ENCODE data around the gene TRIP13.

TRIP13 gene

DNA sequence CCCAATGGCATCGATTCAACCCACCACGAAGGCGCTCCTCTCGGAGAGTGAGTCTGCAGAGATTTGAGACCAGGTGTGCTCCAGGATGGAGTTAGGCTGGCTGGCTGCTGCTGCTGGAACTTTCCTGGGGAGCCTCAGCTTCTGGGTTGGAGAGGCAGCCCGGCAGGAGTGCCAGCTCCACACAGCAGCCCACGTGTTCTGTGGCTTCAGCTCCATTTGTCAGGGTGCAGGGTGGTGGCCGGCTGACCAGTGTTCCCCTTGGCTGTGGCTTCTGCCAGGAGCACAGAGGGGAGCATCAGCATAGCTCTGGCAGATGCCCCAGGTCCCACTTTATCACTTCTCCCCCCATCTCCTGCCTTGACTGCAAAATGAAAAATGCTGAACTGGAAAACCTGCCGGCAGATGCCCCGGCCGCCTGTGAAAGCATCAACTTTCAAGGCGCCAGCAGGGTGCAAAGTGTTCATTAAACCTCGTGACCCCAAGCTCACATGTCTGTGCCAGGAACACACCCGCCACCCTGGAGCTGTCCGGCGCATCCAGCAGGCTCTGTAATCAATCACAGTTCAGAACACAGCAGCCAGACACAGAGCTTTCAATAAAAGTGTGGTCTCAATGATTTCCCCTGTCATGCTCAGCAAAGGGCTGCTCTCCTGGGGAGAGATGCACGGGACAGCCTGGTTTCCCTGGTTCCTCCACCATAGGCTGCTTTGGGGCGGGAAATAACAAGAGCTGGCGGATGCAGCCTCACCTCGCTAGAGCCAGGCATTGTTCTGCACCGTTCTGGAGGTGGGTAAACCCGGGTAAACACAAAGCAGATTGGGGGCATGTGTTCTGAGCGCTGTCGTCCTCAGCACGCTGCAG is 53.2 kb downstream of the TRIP13 start:
- no peak overlapping the region for H3K9ac ChIP-seq (ENCODE audit: low read depth in 1 of 2, low read length in 2 of 2)
- no peaks in the 10 kb centered on the region for H3K4me1 ChIP-seq (ENCODE audit: control insufficient read depth in 2 of 2, insufficient read depth in 2 of 2, low read length in 2 of 2)
- H3K27me3 ChIP-seq (ENCODE audit: control insufficient read depth in 2 of 2, insufficient read depth in 2 of 2, low read length in 2 of 2) = peaks cover 17 to 20% of the 10 kb centered on the region in 2 donors
- H3K27ac ChIP-seq (ENCODE audit: low read depth in 2 of 2, low read length in 2 of 2) = no peak overlapping the region
- H3K36me3 ChIP-seq (ENCODE audit: control insufficient read depth in 2 of 2, insufficient read depth in 2 of 2, low read length in 2 of 2) = no peaks in the 10 kb centered on the region
- H3K4me3 ChIP-seq (ENCODE audit: low read length in 2 of 2) = no peak overlapping the region
- H3K9me3 ChIP-seq (ENCODE audit: control insufficient read depth in 2 of 2, low read length in 2 of 2) = no peaks in the 10 kb centered on the region

DNA sequence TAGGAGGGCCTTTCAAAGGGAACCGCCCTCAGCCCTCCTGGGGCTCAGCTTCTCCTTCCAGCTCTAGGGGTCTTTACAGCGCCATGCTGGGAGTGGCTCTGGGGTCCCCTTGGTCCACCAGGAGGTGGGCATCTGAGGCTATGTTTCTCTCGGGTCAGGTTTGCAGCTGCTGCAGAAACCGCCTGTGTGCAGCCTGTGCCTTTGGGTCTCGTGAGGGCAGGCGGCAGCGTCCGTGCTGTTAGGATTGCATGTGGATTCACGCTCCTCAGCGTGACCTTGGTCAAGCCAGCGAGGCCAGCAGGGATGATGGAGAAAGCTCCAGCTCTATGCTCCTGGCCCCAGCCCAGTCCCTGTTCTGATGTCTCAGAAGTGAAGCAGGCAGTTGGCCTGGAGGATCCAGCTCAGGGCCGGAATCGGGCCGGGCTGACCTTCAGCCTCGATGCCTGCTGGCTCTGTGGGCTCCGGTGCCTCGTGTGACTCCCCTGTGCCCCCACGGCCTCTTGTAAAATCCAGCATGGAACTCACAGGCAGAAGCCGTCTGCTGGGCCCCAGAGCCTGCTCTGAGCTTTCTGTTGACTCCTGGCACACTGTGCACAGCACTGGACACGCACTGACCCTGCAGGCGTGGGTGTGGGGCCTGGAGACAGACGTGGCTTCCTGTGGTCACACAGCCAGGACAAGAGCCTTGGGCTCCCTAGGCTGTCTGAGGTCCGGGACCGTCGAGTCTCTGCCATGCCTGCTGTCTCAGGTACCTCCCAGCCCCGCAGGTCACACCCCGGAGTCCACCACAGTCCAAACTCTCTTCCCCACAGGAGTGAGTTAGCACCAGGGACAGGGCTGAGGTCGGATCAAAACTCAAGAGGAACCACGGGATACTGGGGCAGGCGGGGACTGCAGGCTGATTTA is 54.3 kb downstream of the TRIP13 start:
- peaks cover 20% of the 10 kb centered on the region in 2 donors for H3K27me3 ChIP-seq (ENCODE audit: control insufficient read depth in 2 of 2, insufficient read depth in 2 of 2, low read length in 2 of 2)
- H3K9me3 ChIP-seq (ENCODE audit: control insufficient read depth in 2 of 2, low read length in 2 of 2) = no peaks in the 10 kb centered on the region
- no peaks in the 10 kb centered on the region for H3K4me1 ChIP-seq (ENCODE audit: control insufficient read depth in 2 of 2, insufficient read depth in 2 of 2, low read length in 2 of 2)
- H3K27ac ChIP-seq (ENCODE audit: low read depth in 2 of 2, low read length in 2 of 2) = no peak overlapping the region
- no peak overlapping the region for H3K4me3 ChIP-seq (ENCODE audit: low read length in 2 of 2)
- no peak overlapping the region for H3K9ac ChIP-seq (ENCODE audit: low read depth in 1 of 2, low read length in 2 of 2)
- H3K36me3 ChIP-seq (ENCODE audit: control insufficient read depth in 2 of 2, insufficient read depth in 2 of 2, low read length in 2 of 2) = no peaks in the 10 kb centered on the region

DNA sequence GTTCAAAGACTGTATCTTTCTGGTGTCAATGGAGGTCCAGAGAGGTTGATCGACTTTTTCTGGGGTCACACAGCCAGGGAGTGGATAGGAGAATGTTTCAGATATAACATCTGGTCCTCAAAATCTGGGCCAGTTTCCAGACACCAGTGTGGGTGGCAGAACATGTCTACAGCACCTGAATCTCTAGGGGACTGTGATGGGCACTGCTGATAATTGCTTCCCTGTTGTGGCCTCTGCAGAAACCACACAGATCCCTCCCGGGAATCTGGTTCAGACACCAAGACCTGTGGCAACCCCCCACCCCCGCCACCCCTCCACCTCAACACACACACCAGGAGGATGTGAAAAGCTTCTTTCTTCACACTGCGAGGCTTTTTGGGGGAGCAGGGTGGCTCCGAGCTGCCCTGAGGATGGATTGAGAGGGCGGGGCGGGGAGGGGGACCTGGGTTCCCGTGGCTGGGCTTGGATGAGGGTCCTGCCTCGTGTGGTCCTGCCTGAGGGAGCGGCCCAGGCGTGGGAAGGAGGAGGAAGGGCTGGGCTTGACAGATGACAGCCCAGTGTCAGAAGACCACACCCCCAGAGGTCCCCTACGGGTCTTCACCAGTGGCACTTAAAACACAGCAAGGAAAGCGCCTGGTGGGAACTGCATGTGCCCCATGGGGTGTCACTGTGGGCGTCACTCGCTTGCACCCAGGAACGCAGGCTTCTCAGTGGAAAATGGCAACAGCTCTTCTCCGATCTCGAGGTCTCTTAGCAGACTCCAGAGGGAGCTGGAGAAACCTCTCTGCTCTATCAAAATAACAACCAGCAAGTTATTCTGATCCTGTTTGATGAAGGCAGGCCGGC is 55.2 kb downstream of the TRIP13 start:
- H3K27ac ChIP-seq (ENCODE audit: low read depth in 2 of 2, low read length in 2 of 2) = no peak overlapping the region
- H3K9me3 ChIP-seq (ENCODE audit: control insufficient read depth in 2 of 2, low read length in 2 of 2) = no peaks in the 10 kb centered on the region
- H3K27me3 ChIP-seq (ENCODE audit: control insufficient read depth in 2 of 2, insufficient read depth in 2 of 2, low read length in 2 of 2) = peaks cover 20% of the 10 kb centered on the region in 2 donors

DNA sequence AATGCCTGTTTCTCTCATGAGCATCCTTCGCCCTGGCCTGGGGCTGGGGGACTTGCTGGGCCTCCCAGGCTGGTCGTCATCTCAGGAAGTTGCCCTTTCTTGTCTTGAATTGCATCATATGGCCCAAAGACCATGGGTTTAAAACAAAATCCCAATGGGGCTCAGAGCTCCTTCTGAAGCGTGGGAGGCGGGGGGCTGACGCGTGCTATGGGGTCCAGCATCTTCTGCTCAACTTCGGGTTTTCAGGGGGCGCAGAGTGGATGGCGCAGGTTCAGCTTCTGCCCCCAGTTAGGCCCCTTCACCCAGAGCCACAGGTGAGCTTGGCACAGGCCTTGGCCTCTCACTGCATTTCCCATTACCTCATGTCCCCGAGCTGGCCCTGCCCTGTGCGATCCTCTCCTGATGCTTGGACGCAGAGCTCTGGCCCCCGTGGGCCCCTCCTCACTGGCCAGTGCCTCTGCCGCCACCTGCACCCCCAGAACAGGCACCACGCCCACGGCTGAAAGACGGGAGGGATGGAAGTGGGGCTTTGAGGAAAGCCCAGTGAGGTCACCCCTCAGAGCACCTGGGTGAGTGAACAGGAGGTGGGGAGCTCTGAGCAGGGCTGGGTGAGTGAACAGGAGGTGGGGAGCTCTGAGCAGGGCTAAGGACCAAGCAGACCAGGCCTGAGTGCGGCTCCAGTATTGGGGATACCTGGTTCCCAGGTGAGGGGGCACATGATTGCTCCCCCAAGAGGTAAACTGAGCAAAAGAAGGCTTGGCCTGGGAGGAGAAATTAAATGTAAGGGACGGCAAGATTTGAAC is 56.0 kb downstream of the TRIP13 start:
- H3K27me3 ChIP-seq (ENCODE audit: control insufficient read depth in 2 of 2, insufficient read depth in 2 of 2, low read length in 2 of 2) = peaks cover 20% of the 10 kb centered on the region in 2 donors
- no peaks in the 10 kb centered on the region for H3K36me3 ChIP-seq (ENCODE audit: control insufficient read depth in 2 of 2, insufficient read depth in 2 of 2, low read length in 2 of 2)
- H3K27ac ChIP-seq (ENCODE audit: low read depth in 2 of 2, low read length in 2 of 2) = no peak overlapping the region
- H3K9me3 ChIP-seq (ENCODE audit: control insufficient read depth in 2 of 2, low read length in 2 of 2) = no peaks in the 10 kb centered on the region
- H3K4me3 ChIP-seq (ENCODE audit: low read length in 2 of 2) = no peak overlapping the region
- H3K9ac ChIP-seq (ENCODE audit: low read depth in 1 of 2, low read length in 2 of 2) = no peak overlapping the region
- H3K4me1 ChIP-seq (ENCODE audit: control insufficient read depth in 2 of 2, insufficient read depth in 2 of 2, low read length in 2 of 2) = no peaks in the 10 kb centered on the region

More for the DNA sequence above, 55.2 kb downstream of the TRIP13 start:
- Histone ChIP-seq H3K9ac (ENCODE audit: low read depth in 1 of 2, low read length in 2 of 2) (no peak overlapping the region), H3K4me1 (ENCODE audit: control insufficient read depth in 2 of 2, insufficient read depth in 2 of 2, low read length in 2 of 2) (no peaks in the 10 kb centered on the region), H3K4me3 (ENCODE audit: low read length in 2 of 2) (no peak overlapping the region), H3K36me3 (ENCODE audit: control insufficient read depth in 2 of 2, insufficient read depth in 2 of 2, low read length in 2 of 2) (no peaks in the 10 kb centered on the region)

DNA sequence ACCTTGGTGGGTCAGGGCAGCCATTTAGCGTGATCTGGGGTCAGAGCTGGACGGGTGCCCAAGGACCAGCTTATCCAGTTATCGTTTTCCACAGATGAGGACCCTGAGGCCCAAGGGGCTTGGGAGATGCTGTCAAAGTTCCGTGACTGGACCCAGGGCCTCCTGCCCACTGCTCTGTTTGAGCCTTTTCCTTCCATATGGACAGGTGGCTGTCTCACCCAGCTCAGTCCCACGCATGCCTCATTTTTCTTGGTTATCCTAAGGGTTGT is 56.5 kb downstream of the TRIP13 start:
- Histone ChIP-seq H3K4me3 (ENCODE audit: low read length in 2 of 2) (no peak overlapping the region), H3K36me3 (ENCODE audit: control insufficient read depth in 2 of 2, insufficient read depth in 2 of 2, low read length in 2 of 2) (no peaks in the 10 kb centered on the region), H3K4me1 (ENCODE audit: control insufficient read depth in 2 of 2, insufficient read depth in 2 of 2, low read length in 2 of 2) (no peaks in the 10 kb centered on the region), H3K9ac (ENCODE audit: low read depth in 1 of 2, low read length in 2 of 2) (no peak overlapping the region), H3K27me3 (ENCODE audit: control insufficient read depth in 2 of 2, insufficient read depth in 2 of 2, low read length in 2 of 2) (peaks cover 20% of the 10 kb centered on the region in 2 donors), H3K9me3 (ENCODE audit: control insufficient read depth in 2 of 2, low read length in 2 of 2) (no peaks in the 10 kb centered on the region), H3K27ac (ENCODE audit: low read depth in 2 of 2, low read length in 2 of 2) (no peak overlapping the region)

DNA sequence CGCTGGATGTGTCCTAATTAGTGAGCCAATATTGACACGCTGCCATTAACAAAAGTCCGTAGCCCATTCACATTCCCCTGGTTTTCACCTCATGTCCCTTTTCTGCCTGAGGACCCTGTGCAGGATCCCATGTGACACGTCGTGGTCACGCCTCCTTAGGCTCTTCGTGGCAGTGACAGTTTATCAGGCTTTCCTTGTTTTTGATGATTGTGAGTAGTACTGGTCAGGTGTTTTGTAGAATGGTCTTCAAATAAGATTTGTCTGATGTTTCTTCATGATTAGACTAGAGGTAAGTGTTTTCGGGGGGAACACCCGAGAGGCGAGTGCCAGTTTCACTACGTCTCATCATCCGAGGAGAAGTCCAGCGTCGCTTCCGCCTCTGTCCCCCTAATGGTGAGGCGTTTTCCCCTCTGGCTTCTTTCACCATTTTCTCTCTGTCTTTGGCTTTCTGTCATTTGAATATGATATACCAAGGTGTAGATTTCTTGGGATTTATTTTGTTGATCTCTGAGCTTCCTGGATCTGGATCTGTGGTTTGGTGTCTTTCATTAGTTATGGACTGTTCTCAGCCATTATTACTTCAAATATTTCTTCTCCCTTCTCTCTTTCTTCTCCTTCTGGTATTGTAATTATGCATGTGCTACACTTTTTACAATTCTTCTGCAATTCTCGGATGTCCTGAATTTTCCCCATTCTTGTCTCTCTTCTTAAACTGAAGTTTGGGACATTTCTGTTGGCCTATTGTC is 57.3 kb downstream of the TRIP13 start:
- no peaks in the 10 kb centered on the region for H3K4me1 ChIP-seq (ENCODE audit: control insufficient read depth in 2 of 2, insufficient read depth in 2 of 2, low read length in 2 of 2)
- no peak overlapping the region for H3K9ac ChIP-seq (ENCODE audit: low read depth in 1 of 2, low read length in 2 of 2)
- H3K9me3 ChIP-seq (ENCODE audit: control insufficient read depth in 2 of 2, low read length in 2 of 2) = no peaks in the 10 kb centered on the region
- no peak overlapping the region for H3K4me3 ChIP-seq (ENCODE audit: low read length in 2 of 2)
- no peaks in the 10 kb centered on the region for H3K36me3 ChIP-seq (ENCODE audit: control insufficient read depth in 2 of 2, insufficient read depth in 2 of 2, low read length in 2 of 2)
- no peak overlapping the region for H3K27ac ChIP-seq (ENCODE audit: low read depth in 2 of 2, low read length in 2 of 2)
- peaks cover 15 to 20% of the 10 kb centered on the region in 2 donors for H3K27me3 ChIP-seq (ENCODE audit: control insufficient read depth in 2 of 2, insufficient read depth in 2 of 2, low read length in 2 of 2)

DNA sequence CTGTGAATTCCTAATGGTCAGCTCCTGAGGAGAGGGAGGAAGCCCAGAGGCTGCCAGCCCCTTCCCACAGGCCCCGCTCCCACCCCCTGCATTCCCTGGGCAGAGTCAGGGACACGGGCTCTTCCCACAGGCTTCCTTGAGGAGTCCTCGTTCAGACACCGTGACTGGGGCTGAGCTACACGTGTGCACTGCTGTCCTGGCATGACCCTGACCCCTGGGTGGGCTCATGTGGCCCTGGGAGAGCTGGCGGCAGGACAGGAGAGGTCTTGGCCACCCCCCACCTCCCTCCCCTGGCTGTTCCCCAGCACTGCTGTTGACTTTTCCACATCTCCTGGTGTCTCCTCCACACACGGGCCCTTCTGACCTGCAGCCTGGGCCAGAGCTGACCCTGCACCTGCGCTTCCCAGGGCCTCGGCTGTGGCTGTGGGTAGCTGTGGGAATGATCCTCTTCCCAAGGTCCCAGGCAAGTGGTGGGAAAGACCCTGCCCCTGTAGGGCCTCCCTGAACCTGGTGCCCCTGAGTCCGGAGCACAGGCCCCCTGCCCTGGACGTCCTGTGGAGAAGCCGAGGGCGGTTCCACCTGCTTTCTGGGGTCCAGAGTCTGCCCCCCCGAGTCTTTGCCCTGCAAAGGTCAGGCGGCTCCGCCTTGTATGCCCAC is 59.4 kb downstream of the TRIP13 start:
- peaks cover 9 to 10% of the 10 kb centered on the region in 2 donors for H3K27me3 ChIP-seq (ENCODE audit: control insufficient read depth in 2 of 2, insufficient read depth in 2 of 2, low read length in 2 of 2)

DNA sequence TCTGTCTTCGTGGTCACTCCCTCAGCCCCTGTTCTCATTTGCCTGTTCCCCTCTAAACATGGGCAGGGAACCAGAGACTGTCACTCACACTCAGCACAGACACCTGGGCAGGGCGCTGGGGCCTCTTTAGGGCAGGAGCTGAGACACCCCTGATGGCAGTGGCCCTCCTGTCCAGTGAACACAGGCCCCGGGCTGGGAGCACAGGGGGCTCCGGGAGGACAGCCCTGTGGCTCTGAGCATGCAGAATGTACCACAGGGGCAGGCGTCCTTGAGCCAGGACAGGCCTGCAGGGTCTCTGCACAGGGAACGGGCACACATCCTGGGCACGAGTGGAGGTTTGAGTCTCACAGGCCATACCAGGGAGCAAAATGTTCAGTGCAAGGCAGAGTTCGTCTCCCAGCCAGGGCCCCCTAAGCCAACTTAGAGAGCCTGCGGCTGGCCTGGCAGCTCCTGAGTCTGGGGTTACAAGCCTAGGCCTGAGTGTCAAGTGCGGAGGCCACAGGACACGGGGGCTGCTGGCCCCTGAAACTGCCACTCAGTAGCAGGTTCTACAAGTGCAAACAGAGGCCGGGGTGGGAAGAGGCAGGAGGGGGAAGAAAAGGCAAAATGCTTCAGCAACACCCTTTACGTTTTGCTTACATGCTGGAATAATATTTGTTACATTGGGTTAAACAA is 60.0 kb downstream of the TRIP13 start:
- no peaks in the 10 kb centered on the region for H3K36me3 ChIP-seq (ENCODE audit: control insufficient read depth in 2 of 2, insufficient read depth in 2 of 2, low read length in 2 of 2)
- no peaks in the 10 kb centered on the region for H3K9me3 ChIP-seq (ENCODE audit: control insufficient read depth in 2 of 2, low read length in 2 of 2)
- H3K4me1 ChIP-seq (ENCODE audit: control insufficient read depth in 2 of 2, insufficient read depth in 2 of 2, low read length in 2 of 2) = peaks cover 4 to 9% of the 10 kb centered on the region in 2 donors
- no peak overlapping the region for H3K9ac ChIP-seq (ENCODE audit: low read depth in 1 of 2, low read length in 2 of 2)
- peaks cover 4 to 5% of the 10 kb centered on the region in 2 donors for H3K27me3 ChIP-seq (ENCODE audit: control insufficient read depth in 2 of 2, insufficient read depth in 2 of 2, low read length in 2 of 2)
- H3K4me3 ChIP-seq (ENCODE audit: low read length in 2 of 2) = no peak overlapping the region
- H3K27ac ChIP-seq (ENCODE audit: low read depth in 2 of 2, low read length in 2 of 2) = no peak overlapping the region

More for the DNA sequence above, 59.4 kb downstream of the TRIP13 start:
- no peaks in the 10 kb centered on the region for H3K36me3 ChIP-seq (ENCODE audit: control insufficient read depth in 2 of 2, insufficient read depth in 2 of 2, low read length in 2 of 2)
- H3K9ac ChIP-seq (ENCODE audit: low read depth in 1 of 2, low read length in 2 of 2) = no peak overlapping the region
- H3K9me3 ChIP-seq (ENCODE audit: control insufficient read depth in 2 of 2, low read length in 2 of 2) = no peaks in the 10 kb centered on the region
- no peak overlapping the region for H3K27ac ChIP-seq (ENCODE audit: low read depth in 2 of 2, low read length in 2 of 2)
- H3K4me3 ChIP-seq (ENCODE audit: low read length in 2 of 2) = no peak overlapping the region
- H3K4me1 ChIP-seq (ENCODE audit: control insufficient read depth in 2 of 2, insufficient read depth in 2 of 2, low read length in 2 of 2) = peaks cover 0 to 6% of the 10 kb centered on the region in 2 donors

All from mucosa of rectum (tissue), 2 donors.